Transverse colon (tissue), 4 donors: Measurements from ENCODE around the gene TRPM2. TPM values are rescaled to one million over a fixed set of nuclear protein-coding genes. Genes with fewer than 3 reads are reported as not detected.
"Not testable (repeated sequence)": the region's sequence is repeated elsewhere in the genome, so short reads cannot be mapped to it uniquely, and the experiment has no call there.

Experiments used
- DNase-seq: peaks from one replicate; pipeline ENCODE4 v3.0.0-alpha.2; 2019
- H3K27ac ChIP-seq, 4 donors: fragments of 200-600 bp; sonication (generic); 2 replicates each; pipeline ENCODE4 v1.5.1; 2016 to 2018; ENCODE audit warnings: inconsistent platforms in 4 of 4
- H3K27me3 ChIP-seq: fragments of 200-600 bp; sonication (generic); 2 replicates; pipeline ENCODE4 v1.5.1; 2017; ENCODE audit warnings: inconsistent platforms
- H3K36me3 ChIP-seq, 4 donors: fragments of 200-600 bp; sonication (generic); 2 replicates each; pipeline ENCODE4 v1.5.1; 2017 to 2019; ENCODE audit warnings: inconsistent platforms in 4 of 4
- H3K4me1 ChIP-seq, 4 donors: fragments of 200-600 bp; sonication (generic); 2 replicates each; pipeline ENCODE4 v1.5.1; 2017 to 2020; ENCODE audit warnings: inconsistent platforms in 4 of 4
- H3K4me3 ChIP-seq, 4 donors: fragments of 200-600 bp; sonication (generic); 1 replicate in 1 of 4; 2 replicates in 3 of 4; pipeline versions ENCODE4 v1.5.1 to v1.6.1; 2017 to 2019; ENCODE audit warnings: inconsistent platforms in 4 of 4
- H3K9me3 ChIP-seq, 2 donors: fragments of 200-600 bp; sonication (generic); 2 replicates each; pipeline ENCODE4 v1.5.1; 2017 to 2019; ENCODE audit warnings: inconsistent platforms in 2 of 2
- CTCF ChIP-seq, 5 experiments: fragments of 200-600 bp in 3 of 5; fragments of 450-650 bp in 2 of 5; sonication (generic) in 3 of 5; IDR thresholded peaks; 1 replicate in 2 of 5; 2 replicates in 3 of 5; pipeline ENCODE4 v1.5.1; 2016 to 2017; ENCODE audit warnings: antibody characterized with exemption in 5 of 5, inconsistent platforms in 3 of 5, mild to moderate bottlenecking in 2 of 5, moderate library complexity in 1 of 5
- EP300 ChIP-seq: sonication (generic); formaldehyde crosslinking; IDR thresholded peaks from one replicate; pipeline ENCODE4 v1.6.1; 2017; ENCODE audit warnings: antibody characterized with exemption, low read depth
- POLR2A ChIP-seq: fragments of 450-650 bp; IDR thresholded peaks from one replicate; pipeline ENCODE4 v1.6.1; 2016; ENCODE audit warnings: antibody characterized with exemption, mild to moderate bottlenecking, moderate library complexity
- POLR2AphosphoS5 ChIP-seq, 3 donors: sonication (generic); formaldehyde crosslinking; IDR thresholded peaks; one replicate each; pipeline ENCODE4 v1.6.1; 2016; ENCODE audit warnings: antibody characterized with exemption in 3 of 3
- WGBS, 2 donors: methylation state at CpG; one replicate each; pipeline ENCODE4 v1.1.5; 2018; ENCODE audit warnings: low coverage in 1 of 2; 5-methylcytosine and 5-hydroxymethylcytosine counted together
- in situ Hi-C, 4 donors: fragments of 200-750 bp; cut with MboI; loops; one replicate each; pipeline versions ENCODE4 v1.15.0 to v1.15.1; 2017; ENCODE audit warnings: low sequenced_read_pairs in 3 of 4, low pct_ligation_motif_present in 1 of 4, low pct_unique_long_range_greater_than_20kb in 1 of 4
- intact Hi-C: fragments of 100-400 bp; cut with DNase I; formaldehyde crosslinking; loops from one replicate; pipeline ENCODE4 v1.15.1; 2023; ENCODE audit warnings: low total_unique reads
- total RNA-seq, 4 donors: library from RNA; depleted of rRNA; stranded (reverse); fragments of >200 nt; gene quantifications; one replicate each; pipeline ENCODE4 v1.1.0, GENCODE V29; 2016

Gene TRPM2
- total RNA-seq, 4 donors from 2014 or later, result 2.3 to 2.9 (median 2.6) TPM; not detected in 1

- TF ChIP-seq CTCF (IDR thresholded peaks at IDR 0.05) (no peak), POLR2A (no peak), POLR2AphosphoS5 (IDR thresholded peaks at IDR 0.05) (no peak), EP300 (no peak)
- H3K27me3 ChIP-seq, result no peaks in the 10 kb centered on the region
- no peaks in the 10 kb centered on the region for H3K9me3 ChIP-seq
- H3K27ac ChIP-seq, result no peak overlapping the region
- intact Hi-C loops, result no loop called here
- no peaks in the 10 kb centered on the region for H3K4me1 ChIP-seq
- no peak for DNase-seq
- in situ Hi-C loops, result no loop called here
- WGBS, 2 donors, result 79% methylated on average over 30 of the region's 32 CpGs; no CpG with 5 or more reads in 1 of the 2 donors
- H3K36me3 ChIP-seq, result no peaks in the 10 kb centered on the region
- H3K4me3 ChIP-seq, result no peak overlapping the region
These were observed 48.2 kb downstream of the TRPM2 start for GRCh38 chr21:44401386-44402160.

GRCh38 chr21:44402323-44403105, 49.1 kb downstream of the TRPM2 start:
- Histone ChIP-seq H3K9me3 (no peaks in the 10 kb centered on the region), H3K27me3 (no peaks in the 10 kb centered on the region), H3K4me1 (no peaks in the 10 kb centered on the region), H3K27ac (no peak overlapping the region), H3K4me3 (no peak overlapping the region), H3K36me3 (no peaks in the 10 kb centered on the region)
- no peak for TF ChIP-seq POLR2A
- TF ChIP-seq POLR2AphosphoS5 (IDR thresholded peaks at IDR 0.05), result no peak
- TF ChIP-seq CTCF (IDR thresholded peaks at IDR 0.05), result no peak
- TF ChIP-seq EP300, result no peak
- in situ Hi-C loops (no loop called here), intact Hi-C loops (no loop called here)
- WGBS, 2 donors, result 82% methylated on average over 16 of the region's 17 CpGs; no CpG with 5 or more reads in 1 of the 2 donors
- no peak for DNase-seq

- H3K4me3 ChIP-seq, result no peak overlapping the region
- H3K36me3 ChIP-seq, result no peaks in the 10 kb centered on the region
- H3K27ac ChIP-seq, result no peak overlapping the region
- 83% methylated on average over 1 to 3 of the region's 3 CpGs for WGBS, 2 donors
- H3K9me3 ChIP-seq, result no peaks in the 10 kb centered on the region
- H3K27me3 ChIP-seq, result no peaks in the 10 kb centered on the region
- DNase-seq, result no peak
- no peaks in the 10 kb centered on the region for H3K4me1 ChIP-seq
- no peak for TF ChIP-seq CTCF (IDR thresholded peaks at IDR 0.05)
- TF ChIP-seq EP300, result no peak
- TF ChIP-seq POLR2AphosphoS5 (IDR thresholded peaks at IDR 0.05), result no peak
- TF ChIP-seq POLR2A, result no peak
- intact Hi-C loops (no loop called here), in situ Hi-C loops (no loop called here)
These were observed 49.9 kb downstream of the TRPM2 start for GRCh38 chr21:44403106-44404020.

GRCh38 chr21:44404482-44404881, 51.1 kb downstream of the TRPM2 start:
- in situ Hi-C loops, H3K4me1 ChIP-seq, H3K4me3 ChIP-seq, H3K9me3 ChIP-seq, DNase-seq, H3K27ac ChIP-seq, intact Hi-C loops, H3K27me3 ChIP-seq, H3K36me3 ChIP-seq: not testable (repeated sequence)
- WGBS, 2 donors, result 81 to 84% methylated on average over 7 of the region's 7 CpGs
